Ascending aorta (tissue), 2 donors: ENCODE data around the gene AGPS. TPM values are rescaled to one million over a fixed set of nuclear protein-coding genes. Genes with fewer than 3 reads are reported as not detected.
"Not testable (repeated sequence)": the region's sequence is repeated elsewhere in the genome, so short reads cannot be mapped to it uniquely, and the experiment has no call there.

Experiments
- DNase-seq, 2 donors: peaks; one replicate each; pipeline ENCODE4 v3.0.0-alpha.2; 2019; ENCODE audit warnings: low spot score in 2 of 2
- H3K27ac ChIP-seq, 2 donors: fragments of 200-600 bp; sonication (generic); one replicate each; pipeline ENCODE4 v1.5.1; 2016 to 2017; ENCODE audit warnings: mild to moderate bottlenecking in 1 of 2
- H3K27me3 ChIP-seq: fragments of 200-600 bp; sonication (generic); one replicate; pipeline ENCODE4 v1.5.1; 2017
- H3K36me3 ChIP-seq, 2 donors: fragments of 200-600 bp; sonication (generic); one replicate each; pipeline ENCODE4 v1.5.1; 2016
- H3K4me1 ChIP-seq, 2 donors: fragments of 200-600 bp; sonication (generic); one replicate each; pipeline ENCODE4 v1.5.1; 2016 to 2017; ENCODE audit warnings: mild to moderate bottlenecking in 1 of 2
- H3K4me3 ChIP-seq, 2 donors: fragments of 200-600 bp; sonication (generic); one replicate each; pipeline ENCODE4 v1.5.1; 2016 to 2017; ENCODE audit warnings: mild to moderate bottlenecking in 1 of 2
- H3K9me3 ChIP-seq, 2 donors: fragments of 200-600 bp; sonication (generic); one replicate each; pipeline ENCODE4 v1.5.1; 2016
- CTCF ChIP-seq, 3 experiments: fragments of 200-600 bp in 2 of 3; fragments of 450-650 bp in 1 of 3; sonication (generic) in 2 of 3; IDR thresholded peaks; one replicate each; pipeline ENCODE4 v1.5.1; 2016 to 2019; ENCODE audit warnings: antibody characterized with exemption in 3 of 3, mild to moderate bottlenecking in 1 of 3, moderate library complexity in 1 of 3
- intact Hi-C: fragments of 100-400 bp; cut with DNase I; formaldehyde crosslinking; loops from one replicate; pipeline ENCODE4 v1.15.1; 2023
- total RNA-seq: library from RNA; depleted of rRNA; stranded (reverse); fragments of >200 nt; gene quantifications from one replicate; pipeline ENCODE4 v1.1.0, GENCODE V29; 2016

The AGPS gene
- total RNA-seq, 1 donor from 2014 or later: 15.9 TPM

- Histone ChIP-seq H3K27me3 (no peaks in the 10 kb centered on the region), H3K9me3 (no peaks in the 10 kb centered on the region), H3K27ac (no peak overlapping the region), H3K36me3 (no peaks in the 10 kb centered on the region), H3K4me3 (no peak overlapping the region), H3K4me1 (peaks cover 0 to 5% of the 10 kb centered on the region in 2 donors)
- DNase-seq: no peak
- TF ChIP-seq CTCF (IDR thresholded peaks at IDR 0.05): no peak
- intact Hi-C loops: no loop called here
Observed at GRCh38 chr2:177403838-177404237, 11.3 kb downstream of the AGPS start.

- no peak for DNase-seq
- no peak for TF ChIP-seq CTCF (IDR thresholded peaks at IDR 0.05)
- intact Hi-C loops: no loop called here
- Histone ChIP-seq H3K36me3 (no peaks in the 10 kb centered on the region), H3K27ac (no peak overlapping the region), H3K27me3 (no peaks in the 10 kb centered on the region), H3K4me3 (no peak overlapping the region), H3K4me1 (peaks cover 0 to 5% of the 10 kb centered on the region in 2 donors), H3K9me3 (no peaks in the 10 kb centered on the region)
Observed at GRCh38 chr2:177404243-177404642, 11.7 kb downstream of the AGPS start.

- no peak for DNase-seq
- intact Hi-C loops: no loop called here
- H3K27ac ChIP-seq: no peak overlapping the region
- peaks cover 0 to 5% of the 10 kb centered on the region in 2 donors for H3K4me1 ChIP-seq
- no peak overlapping the region for H3K4me3 ChIP-seq
- no peaks in the 10 kb centered on the region for H3K9me3 ChIP-seq
- no peak for TF ChIP-seq CTCF (IDR thresholded peaks at IDR 0.05)
- H3K27me3 ChIP-seq: no peaks in the 10 kb centered on the region
- H3K36me3 ChIP-seq: no peaks in the 10 kb centered on the region
Observed at GRCh38 chr2:177405029-177405692, 12.6 kb downstream of the AGPS start.

- no peak for DNase-seq
- H3K27me3 ChIP-seq: no peaks in the 10 kb centered on the region
- H3K9me3 ChIP-seq: no peaks in the 10 kb centered on the region
- H3K27ac ChIP-seq: no peak overlapping the region
- intact Hi-C loops: no loop called here
- TF ChIP-seq CTCF (IDR thresholded peaks at IDR 0.05): no peak
- no peak overlapping the region for H3K4me3 ChIP-seq
- no peaks in the 10 kb centered on the region for H3K36me3 ChIP-seq
- peaks cover 0 to 5% of the 10 kb centered on the region in 2 donors for H3K4me1 ChIP-seq
Observed at GRCh38 chr2:177406182-177406581, 13.6 kb downstream of the AGPS start.

- intact Hi-C loops: no loop called here
- no peak for DNase-seq
- TF ChIP-seq CTCF (IDR thresholded peaks at IDR 0.05): no peak
- no peaks in the 10 kb centered on the region for H3K9me3 ChIP-seq
- H3K36me3 ChIP-seq: no peaks in the 10 kb centered on the region
- no peak overlapping the region for H3K27ac ChIP-seq
- H3K4me3 ChIP-seq: no peak overlapping the region
- peaks cover 0 to 5% of the 10 kb centered on the region in 2 donors for H3K4me1 ChIP-seq
- no peaks in the 10 kb centered on the region for H3K27me3 ChIP-seq
Observed at GRCh38 chr2:177407031-177407430, 14.5 kb downstream of the AGPS start.

- intact Hi-C loops: not testable (repeated sequence)
Observed at GRCh38 chr2:177410629-177411028, 18.1 kb downstream of the AGPS start.

More at GRCh38 chr2:177410629-177411028, 18.1 kb downstream of the AGPS start:
- not testable (repeated sequence) for H3K36me3 ChIP-seq, DNase-seq, H3K4me1 ChIP-seq, H3K27ac ChIP-seq, H3K27me3 ChIP-seq, H3K9me3 ChIP-seq, H3K4me3 ChIP-seq
